NCI-H345 treated with DMSO at 0.1 percent for 48 hours (cell line): ENCODE data around the gene VEGFD.
"Not testable (repeated sequence)": the region's sequence is repeated elsewhere in the genome, so short reads cannot be mapped to it uniquely, and the experiment has no call there.

Experiments used
- DNase-seq: peaks from one replicate; lab custom pipeline; 2025; ENCODE audit not compliant: unreplicated experiment; lab: John Stamatoyannopoulos, UW

Gene VEGFD

DNA sequence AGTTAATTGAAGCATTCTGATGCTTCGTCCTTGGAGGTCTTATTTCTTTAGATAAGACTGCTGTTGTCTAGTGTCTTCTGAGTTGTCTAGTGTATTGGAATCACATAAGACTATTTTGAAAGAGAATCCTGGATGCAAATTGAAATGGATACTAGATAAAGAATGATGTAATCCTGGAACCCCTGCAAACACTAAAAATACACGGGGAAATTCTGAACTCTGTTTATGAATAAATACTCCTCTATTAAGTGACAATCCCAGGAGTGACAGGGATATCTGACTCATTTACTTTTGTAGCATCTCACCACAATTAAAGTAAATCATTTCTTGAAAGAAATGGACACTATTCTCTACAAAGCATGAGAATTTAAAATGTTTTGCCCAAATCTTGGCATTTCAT, 69.7 kb downstream of the VEGFD start:
- DNase-seq, result no peak

DNA sequence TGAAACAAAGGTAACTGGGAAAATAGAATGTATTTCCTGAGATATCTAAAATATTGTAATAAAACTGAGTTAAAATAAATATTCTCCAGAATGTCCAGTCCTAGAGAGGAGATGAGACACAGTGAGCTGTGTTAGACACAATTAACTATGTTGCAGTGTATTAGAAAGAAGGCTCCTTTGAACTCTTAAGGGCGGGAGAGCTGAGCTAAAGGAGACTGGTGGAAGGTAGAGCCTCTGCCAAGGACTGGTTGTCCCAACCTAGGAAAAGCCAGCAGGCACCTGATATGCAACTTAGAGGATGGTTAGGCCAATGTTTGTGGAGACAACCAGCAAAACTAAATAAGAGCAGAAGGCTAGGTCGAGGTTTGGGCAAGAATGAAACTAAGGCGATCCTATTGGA, 73.1 kb downstream of the VEGFD start:
- no peak for DNase-seq

DNA sequence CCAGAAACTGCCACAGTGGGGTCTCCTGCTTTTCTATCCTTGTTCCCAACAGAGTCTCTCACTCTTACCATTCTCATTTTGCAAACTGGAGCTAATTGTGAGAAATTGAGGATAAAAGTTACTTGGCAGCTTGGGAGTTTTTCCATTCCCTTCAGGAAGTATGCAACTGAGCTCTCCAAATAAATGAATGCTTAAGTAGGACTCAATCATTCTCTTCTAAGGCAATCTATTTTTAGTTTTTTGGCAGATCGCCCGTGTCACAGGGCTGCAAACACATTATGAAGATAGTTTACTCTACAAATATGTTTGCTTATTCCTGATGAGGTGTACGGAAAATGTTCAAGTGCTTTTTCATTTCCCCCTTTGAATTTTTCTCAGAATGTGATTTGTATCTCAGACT, 74.1 kb downstream of the VEGFD start:
- peak; percentile 23 for DNase-seq

DNA sequence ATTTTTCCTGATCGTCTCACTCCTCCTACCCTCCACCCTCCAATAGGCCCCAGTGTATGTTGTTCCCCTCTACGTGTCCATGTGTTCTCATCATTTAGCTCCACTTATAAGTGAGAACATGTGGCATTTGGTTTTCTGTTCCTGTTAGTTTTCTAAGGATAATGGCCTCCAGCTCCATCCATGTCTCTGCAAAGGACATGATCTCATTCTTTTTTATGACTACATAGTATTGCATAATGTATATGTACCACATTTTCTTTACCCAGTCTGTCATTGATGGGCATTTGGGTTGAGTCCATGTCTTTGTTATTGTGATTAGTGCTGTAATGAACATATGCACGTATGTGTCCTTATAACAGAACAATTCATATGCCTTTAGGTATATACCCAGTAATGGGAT, 78.3 kb downstream of the VEGFD start:
- not testable (repeated sequence) for DNase-seq

DNA sequence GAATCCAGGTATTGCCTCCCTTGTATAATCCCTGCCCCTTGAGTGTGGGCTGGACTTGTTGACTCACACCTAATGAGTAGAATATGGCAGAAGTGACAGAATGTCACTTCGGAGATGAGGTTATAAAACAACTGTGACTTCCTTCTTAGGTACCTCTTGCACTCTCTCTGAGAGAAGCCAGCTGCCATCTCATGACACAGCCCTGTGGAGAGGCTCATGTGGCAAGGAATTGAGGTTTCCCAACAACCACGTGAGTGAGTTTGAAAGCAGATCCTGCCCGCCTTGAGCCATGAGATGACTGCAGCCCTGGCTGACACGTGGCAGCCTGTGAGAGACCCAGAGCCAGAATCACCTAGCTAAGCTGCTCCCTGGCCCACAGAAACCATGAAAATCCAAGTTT, 82.3 kb downstream of the VEGFD start:
- DNase-seq, result no peak

DNA sequence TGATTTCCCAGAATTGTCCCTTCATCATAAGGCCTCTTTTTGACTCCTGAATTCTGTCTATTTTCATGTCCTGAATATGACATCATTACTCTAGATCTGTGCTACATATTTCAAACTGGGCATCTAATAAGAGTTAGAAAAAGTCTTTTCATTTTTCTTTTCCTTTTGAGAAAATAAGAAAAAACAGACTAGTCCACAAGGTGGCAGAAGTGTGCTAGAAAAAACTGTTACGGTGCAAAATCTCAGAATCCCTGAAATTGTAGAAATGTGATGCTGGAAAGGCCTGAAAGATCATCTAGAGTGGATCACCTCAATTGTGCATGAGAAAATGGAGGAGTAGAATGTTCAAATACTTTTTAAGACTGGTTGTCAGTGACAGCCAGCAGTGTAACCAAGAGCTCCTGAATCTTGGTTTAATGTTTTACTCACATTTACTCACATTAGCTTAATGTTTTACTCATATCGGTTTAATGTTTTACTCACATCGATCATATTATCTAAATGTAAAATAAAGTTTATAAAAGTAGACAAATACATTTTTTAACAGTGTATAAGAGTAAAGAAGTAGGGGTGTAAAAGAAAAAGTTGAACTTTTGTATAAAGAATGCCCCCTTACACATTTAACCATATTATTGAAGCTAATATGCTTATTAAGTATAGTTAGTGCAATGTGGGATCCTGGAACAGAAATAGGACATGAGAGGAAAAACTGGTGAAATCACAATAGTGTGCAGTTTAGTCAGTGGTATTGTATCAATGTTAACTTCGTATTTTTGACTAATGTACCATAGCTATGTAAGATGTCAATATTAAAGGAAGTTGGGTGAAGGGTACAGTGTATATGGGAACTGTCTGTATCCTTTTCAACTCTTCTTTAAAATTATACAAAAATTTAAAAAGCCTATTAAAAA, 84.0 kb downstream of the VEGFD start:
- no peak for DNase-seq

DNA sequence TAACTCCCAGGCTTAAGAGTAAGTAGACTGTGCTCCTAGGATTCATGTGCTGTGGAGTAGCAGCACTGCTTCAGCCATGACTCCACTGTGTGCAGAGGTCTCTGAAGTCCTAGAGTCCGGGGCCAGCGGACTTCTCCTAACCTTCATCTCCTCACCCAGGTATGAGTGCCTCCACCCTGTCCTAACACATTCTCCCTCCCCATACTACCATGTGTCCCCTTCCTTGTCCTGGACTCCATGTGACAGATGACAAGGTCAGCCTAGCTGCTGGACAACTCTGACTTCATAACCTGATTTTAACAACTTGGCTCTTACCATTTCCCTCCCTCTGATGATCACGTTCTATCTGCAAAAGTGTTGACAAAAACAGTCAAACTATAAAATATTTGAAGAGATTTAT, 85.4 kb downstream of the VEGFD start:
- no peak for DNase-seq

DNA sequence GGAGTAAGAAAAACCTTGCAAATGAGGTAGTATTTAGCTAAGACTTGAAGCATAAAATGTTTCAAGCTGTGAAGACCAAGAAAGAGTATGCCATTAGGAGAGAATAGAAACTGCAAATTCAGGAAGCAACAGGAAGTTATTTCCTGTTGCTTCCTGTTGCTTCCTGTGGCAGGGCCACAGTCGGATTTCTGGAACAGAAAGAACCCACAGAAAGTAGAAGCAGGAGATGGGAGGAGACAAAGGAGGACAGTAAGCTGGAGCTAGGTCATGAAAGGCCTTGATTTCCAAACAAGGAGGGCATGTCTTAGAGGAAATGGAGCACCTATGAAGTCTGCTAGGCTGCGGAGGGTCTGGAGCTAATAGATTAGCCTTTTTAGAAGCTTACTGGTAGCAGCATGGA, 86.0 kb downstream of the VEGFD start:
- no peak for DNase-seq
